ENCODE measurements around the gene FPR1.
"Not testable (repeated sequence)": the region's sequence is repeated elsewhere in the genome, so short reads cannot be mapped to it uniquely, and the experiment has no call there.

The FPR1 gene

GRCh38 chr19:51779181-51779580, 27.5 kb upstream of the FPR1 start:
- no peak for DNase-seq

- DNase-seq, result peak; percentile 42
Observed at GRCh38 chr19:51777570-51778462, 26.1 kb upstream of the FPR1 start.

- DNase-seq, result not testable (repeated sequence)
Observed at GRCh38 chr19:51776561-51776960, 24.9 kb upstream of the FPR1 start.

- DNase-seq, result no peak
Observed at GRCh38 chr19:51772977-51773376, 21.3 kb upstream of the FPR1 start.

- no peak for DNase-seq
Observed at GRCh38 chr19:51771376-51772130, 19.9 kb upstream of the FPR1 start.

GRCh38 chr19:51766461-51766860, 14.8 kb upstream of the FPR1 start:
- DNase-seq, result no peak

- no peak for DNase-seq
Observed at GRCh38 chr19:51765086-51765485, 13.4 kb upstream of the FPR1 start.

- no peak for DNase-seq
Observed at GRCh38 chr19:51761696-51762095, 10.0 kb upstream of the FPR1 start.

GRCh38 chr19:51760697-51761356, 9.1 kb upstream of the FPR1 start, which contains the start of gene FPR2:
TSS of gene FPR2 (plus strand) at chr19:51761180. CDS start at chr19:51768659, 7,479 bp downstream.
- no peak for DNase-seq

GRCh38 chr19:51755571-51755970, 3.9 kb upstream of the FPR1 start:
- no peak for DNase-seq

- no peak for DNase-seq
Observed at GRCh38 chr19:51754770-51755169, 3.1 kb upstream of the FPR1 start.

- DNase-seq, result no peak
Observed at GRCh38 chr19:51754109-51754508, 2.4 kb upstream of the FPR1 start.

GRCh38 chr19:51750400-51751094, 1.1 kb downstream of the FPR1 start:
- DNase-seq, result no peak

GRCh38 chr19:51749979-51750378, 1.7 kb downstream of the FPR1 start:
- no peak for DNase-seq

- DNase-seq, result no peak
Observed at GRCh38 chr19:51746731-51747130, 4.9 kb downstream of the FPR1 start.

GRCh38 chr19:51743405-51743804, 8.3 kb downstream of the FPR1 start:
- no peak for DNase-seq

- DNase-seq, result no peak
Observed at GRCh38 chr19:51742789-51743188, 8.9 kb downstream of the FPR1 start.

GRCh38 chr19:51740356-51740755, 11.3 kb downstream of the FPR1 start:
- DNase-seq, result no peak

- no peak for DNase-seq
Observed at GRCh38 chr19:51739466-51740213, 12.0 kb downstream of the FPR1 start.

- DNase-seq, result not testable (repeated sequence)
Observed at GRCh38 chr19:51738523-51738922, 13.2 kb downstream of the FPR1 start.

GRCh38 chr19:51737924-51738323, 13.8 kb downstream of the FPR1 start:
- no peak for DNase-seq

- no peak for DNase-seq
Observed at GRCh38 chr19:51737389-51737788, 14.3 kb downstream of the FPR1 start.

Measured in CD4-positive, alpha-beta T cell treated with Interleukin-4 for 4 hours (primary cell).